AML-193 (cell line): Measurements from ENCODE around the gene MYO5A.
A peak's percentile ranks its signal among the peaks of the same experiment; 100 is the strongest.
"Not testable (repeated sequence)": the region's sequence is repeated elsewhere in the genome, so short reads cannot be mapped to it uniquely, and the experiment has no call there.

Experiments
- DNase-seq, 2 experiments: peaks; one replicate each; lab custom pipeline; 2025; lab: John Stamatoyannopoulos, UW

MYO5A gene

DNA sequence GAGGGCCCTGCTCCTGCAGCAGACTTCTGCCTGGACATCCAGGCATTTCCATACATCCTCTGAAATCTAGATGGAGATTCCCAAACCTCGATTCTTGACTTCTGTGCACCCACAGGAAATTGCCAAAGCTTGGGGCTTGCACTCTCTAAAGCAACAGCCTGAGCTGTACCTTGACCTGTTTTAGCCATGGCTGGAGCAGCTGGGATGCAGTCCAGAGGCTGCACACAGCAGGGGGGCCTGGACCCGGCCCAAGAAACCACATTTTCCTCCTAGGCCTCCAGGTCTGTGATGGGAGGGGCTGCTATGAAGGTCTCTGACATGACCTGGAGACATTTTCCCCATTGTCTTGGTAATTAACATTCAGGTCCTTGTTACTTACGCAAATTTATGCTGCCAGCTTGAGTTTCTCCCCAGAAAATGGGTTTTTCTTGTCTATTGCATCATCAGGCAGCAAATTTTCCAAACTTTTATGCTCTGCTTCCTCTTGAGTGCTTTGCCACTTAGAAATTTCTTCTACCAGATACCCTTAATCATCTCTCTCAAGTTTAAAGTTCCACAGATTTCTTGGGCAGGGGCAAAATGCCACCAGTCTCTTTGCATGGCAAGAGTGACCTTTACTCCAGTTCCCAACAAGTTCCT, 11.8 kb upstream of the MYO5A start:
- DNase-seq, result no peak

- no peak for DNase-seq
Observed at GRCh38 chr15:52537459-52537858, 8.8 kb upstream of the MYO5A start.

- DNase-seq, result no peak
Observed at GRCh38 chr15:52532427-52532826, 3.7 kb upstream of the MYO5A start.

- DNase-seq, result no peak
Observed at GRCh38 chr15:52529940-52530339, 1.3 kb upstream of the MYO5A start.

DNA sequence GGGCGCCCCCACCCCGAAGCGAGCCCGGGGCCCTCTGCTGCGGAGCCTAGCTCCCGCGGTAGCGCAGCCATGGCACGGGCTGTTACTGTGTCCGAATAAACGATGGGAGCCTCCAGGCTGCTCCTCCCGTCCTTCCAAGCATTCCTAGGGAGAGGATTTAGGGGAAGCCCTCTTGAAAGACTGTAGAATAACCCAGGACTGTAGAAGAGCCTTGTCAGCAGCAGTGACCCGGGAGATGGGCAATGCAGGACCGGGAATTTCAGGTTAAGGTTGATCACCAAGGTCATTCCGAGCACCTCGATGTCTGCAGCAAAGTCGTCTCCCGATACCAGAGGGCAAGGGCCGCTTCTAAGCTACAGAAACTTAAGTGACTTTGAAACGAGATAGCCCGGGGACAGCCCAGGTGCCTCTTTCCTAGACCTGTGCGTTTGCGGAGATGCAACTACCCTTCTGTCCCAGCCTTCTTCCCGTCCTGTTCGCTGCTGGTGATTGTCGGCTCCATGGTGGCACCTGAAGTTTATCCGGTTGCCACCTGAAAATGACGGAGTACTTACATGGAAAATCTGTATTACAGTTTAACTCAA, 753 bp upstream of the MYO5A start:
- no peak for DNase-seq

DNA sequence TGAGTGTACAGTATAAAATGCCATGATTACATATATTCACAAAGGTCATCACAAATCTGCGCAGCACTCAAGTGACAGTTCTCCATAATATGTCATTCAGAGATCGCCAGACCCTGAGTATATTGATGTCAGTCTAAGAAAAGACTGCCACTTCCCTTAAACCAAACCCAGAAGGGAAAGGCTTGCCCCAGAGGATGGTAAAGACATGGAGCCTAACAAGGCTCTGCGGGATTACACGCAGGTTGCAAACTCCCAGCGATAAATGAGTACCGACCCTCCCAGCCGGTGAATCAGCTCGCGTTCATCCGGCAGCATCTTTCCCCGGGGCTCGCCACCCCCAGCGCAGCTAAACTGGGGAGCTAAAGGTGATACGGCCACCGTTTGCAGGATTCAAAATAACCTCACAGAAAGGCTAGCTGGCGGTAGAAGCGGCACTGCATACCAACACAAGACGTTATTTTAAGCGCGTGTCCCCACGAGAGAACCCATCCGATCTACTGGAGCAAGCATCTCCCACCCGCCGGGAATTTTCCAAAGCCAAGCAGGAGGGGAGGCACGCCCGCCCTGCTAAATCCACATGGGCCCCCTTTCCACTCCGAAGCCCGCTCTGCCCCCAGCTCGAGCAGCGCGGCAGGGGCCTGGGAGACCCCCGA, 643 bp downstream of the MYO5A start:
- DNase-seq, result peak; percentile 15 to 31

- no peak for DNase-seq
Observed at GRCh38 chr15:52527196-52527910, 1.3 kb downstream of the MYO5A start.

DNA sequence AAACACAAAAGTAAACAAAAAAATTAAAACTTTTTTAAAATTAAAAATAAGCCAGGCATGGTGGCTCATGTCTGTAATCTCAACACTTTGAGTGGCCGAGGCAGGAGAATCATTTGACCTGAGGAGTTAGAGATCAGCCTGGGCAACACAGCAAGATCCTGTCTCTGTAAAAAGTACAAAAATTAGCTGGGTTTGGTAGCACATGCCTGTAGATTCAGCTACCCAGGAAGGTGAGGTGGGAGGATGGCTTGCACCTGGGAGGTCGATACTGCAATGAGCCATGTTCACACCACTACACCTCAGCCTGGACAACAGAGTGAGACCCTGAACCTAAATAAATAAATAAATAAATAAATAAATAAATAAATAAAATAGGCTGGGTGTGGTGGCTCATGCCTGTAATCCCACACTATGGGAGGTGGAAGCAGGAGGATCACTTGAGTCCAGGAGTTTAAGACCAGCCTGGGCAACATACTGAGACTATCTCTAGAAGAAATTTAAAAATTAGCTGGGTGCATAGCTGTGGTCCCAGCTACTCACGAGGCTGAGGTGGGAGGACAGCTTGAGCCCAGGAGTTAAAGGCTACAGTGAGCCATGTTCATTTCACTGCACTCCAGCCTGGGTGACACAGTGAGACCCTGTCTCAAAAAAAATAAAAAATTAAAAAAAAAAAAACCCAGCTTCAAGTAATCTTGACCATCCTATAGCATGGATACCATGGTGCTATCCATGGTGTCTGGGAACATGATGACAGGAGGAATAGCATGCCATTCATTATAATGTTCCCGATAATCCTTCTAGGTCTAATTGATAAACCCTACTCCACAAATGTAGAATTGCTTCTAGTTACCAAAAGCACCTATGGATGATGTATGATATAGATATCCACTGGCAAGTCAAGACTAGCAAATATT, 4.2 kb downstream of the MYO5A start:
- DNase-seq, result no peak

DNA sequence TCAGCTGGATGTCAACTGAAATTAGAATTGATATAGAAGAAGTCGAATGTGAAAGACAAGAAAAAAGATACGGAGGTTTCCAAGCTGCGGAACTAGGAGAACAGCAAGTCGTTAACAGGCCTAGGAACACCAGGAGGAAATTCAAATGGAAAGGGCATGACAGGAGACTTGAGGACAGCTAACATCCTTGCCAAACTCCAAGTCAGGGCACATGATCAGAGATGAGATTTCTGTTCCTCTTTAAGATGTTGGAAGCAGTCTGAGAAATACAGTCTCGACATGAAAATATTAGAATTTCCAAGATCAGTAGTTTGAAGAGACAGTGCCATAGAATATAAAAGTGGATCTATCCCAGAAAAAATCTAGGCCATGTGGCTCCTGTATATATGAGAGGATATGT, 5.0 kb downstream of the MYO5A start:
- no peak for DNase-seq

DNA sequence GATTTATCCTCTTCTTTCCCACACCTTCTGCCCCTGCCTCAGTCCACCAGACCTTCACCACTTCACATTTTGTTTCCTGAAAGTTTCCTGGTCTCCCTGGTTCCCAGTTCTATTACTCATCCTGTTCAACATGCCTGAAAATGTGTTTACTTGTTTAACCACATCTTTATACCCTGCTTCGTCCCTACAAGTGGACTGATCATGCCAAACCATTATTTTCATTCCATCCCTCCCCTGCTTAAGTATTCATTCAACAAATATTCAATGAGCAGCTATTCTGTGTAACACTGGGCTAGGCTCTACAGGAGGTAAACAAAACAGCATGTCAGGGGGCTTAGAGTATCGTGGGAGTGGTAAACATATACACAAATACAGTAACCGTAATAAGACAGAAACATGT, 5.5 kb downstream of the MYO5A start:
- DNase-seq, result no peak

DNA sequence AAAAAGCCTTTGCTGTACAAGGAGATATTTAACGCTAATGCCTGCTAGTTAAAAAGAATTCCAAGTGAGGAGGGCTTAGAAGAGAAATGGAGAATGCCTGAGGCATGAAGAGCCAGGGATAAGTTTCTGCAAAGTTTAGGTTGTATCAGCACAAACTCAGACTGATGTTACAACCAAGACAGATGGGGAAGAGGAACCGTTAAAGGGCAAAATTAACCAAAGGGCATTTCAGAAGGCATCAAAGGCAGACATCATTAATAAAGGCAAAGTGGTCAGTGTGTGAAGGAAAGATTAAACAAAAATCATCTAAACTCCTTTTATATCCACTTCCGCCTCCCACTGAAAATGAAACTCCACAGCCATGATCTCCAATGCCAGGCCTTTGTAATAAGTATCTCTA, 7.0 kb downstream of the MYO5A start:
- no peak for DNase-seq

- DNase-seq, result no peak
Observed at GRCh38 chr15:52520421-52520820, 8.3 kb downstream of the MYO5A start.

GRCh38 chr15:52518487-52519371, 10.0 kb downstream of the MYO5A start:
- peak; percentile 70 to 78 for DNase-seq

GRCh38 chr15:52517014-52517413, 11.7 kb downstream of the MYO5A start:
- DNase-seq, result no peak

DNA sequence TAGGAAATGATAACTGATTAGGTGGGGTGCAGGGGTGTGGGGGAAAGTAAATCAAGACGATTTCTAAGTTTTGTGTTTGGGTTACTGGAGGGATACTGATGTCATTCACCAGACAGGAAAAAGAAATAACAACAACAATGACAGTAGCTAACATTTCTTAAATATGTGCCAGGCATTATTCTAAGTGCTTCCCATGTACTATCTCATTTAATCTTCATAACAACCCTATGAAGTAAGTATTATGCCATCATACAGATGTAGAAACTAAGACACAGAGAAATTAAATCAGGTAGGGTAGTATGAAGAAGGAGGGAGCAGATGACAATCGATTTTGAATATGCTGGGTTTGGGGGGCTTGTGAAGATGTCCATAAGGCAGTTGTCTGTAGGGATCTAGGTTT, 13.3 kb downstream of the MYO5A start:
- DNase-seq, result no peak

- no peak for DNase-seq
Observed at GRCh38 chr15:52514482-52514881, 14.2 kb downstream of the MYO5A start.

- not testable (repeated sequence) for DNase-seq
Observed at GRCh38 chr15:52512869-52513268, 15.8 kb downstream of the MYO5A start.

DNA sequence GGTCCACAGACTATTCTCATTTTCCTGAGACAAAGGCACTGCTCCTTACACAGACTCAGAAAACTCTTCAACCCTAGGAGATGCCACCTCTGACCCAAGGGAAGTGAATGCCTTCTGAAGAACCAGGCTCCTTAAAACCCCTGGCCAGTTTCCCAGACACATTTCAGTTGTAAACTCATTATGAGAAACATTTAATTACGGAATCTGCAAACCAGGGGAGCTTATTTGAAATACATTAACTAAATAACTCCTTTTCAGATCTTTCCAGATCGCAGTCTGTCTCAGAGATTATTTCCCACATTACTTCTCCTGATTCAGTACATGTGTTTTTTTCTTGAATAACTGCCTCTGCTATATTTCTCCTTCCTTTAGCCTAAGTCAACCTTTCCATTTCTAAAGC, 17.6 kb downstream of the MYO5A start:
- no peak for DNase-seq

DNA sequence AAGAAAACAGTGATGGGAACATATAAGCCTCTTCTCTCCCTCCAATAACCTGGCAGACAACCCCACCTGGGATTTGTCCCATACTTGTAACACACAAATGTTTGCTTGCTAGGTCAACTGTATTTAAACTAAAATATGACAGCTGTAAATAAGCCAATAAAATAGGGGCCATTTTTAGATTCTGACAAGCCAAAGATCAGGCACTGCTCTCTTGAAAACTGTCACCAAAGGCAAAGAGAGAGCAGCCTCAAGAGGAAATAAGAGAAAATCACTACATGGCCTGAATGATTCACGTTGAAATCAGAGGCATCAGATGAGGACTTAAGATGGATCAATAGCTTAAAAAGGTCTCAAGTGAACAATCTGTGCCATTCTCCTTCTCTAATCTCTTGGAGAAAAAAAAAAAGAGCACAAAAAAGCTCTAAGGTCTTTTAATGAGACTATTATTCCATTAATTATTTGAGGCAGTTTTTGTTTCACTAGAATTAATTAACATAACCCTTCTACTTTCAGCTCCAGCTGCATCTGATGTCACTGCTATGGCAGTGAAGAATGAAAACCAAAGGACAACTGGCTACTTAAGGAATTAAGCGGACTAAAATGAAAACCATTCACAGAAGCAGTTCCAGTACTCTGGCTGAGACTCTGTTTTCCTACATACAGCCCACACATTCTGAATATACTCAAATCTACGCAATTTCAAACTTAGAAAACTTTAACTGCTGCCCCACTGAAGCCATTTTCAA, 19.0 kb downstream of the MYO5A start:
- DNase-seq, result no peak

DNA sequence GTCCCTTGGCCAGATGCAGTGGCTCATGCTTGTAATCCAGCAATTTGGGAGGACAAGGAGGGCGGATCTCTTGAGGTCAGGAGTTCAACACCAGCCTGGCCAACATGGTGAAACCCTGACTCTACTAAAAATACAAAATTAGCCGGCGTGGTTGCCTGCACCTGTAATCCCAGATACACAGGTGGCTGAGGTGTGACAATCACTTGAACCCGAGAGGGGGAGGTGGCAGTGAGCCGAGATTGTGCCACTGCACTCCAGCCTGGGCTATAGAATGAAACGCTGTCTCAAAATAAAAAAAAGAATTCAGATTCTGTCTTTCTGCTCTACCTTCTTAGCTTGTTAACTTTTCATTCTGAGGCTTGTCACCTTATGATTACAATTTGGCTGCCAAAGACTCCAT, 22.1 kb downstream of the MYO5A start:
- no peak for DNase-seq
